Measurements from ENCODE around the gene CYP4F22.
A peak's percentile ranks its signal among the peaks of the same experiment; 100 is the strongest.

Gene CYP4F22

GRCh38 chr19:15538774-15539173 lies 30.4 kb downstream of the CYP4F22 start:
- no peak for DNase-seq

GRCh38 chr19:15539638-15540037 lies 31.3 kb downstream of the CYP4F22 start:
- no peak for DNase-seq

- no peak for DNase-seq
Measured at GRCh38 chr19:15540435-15540834, 32.1 kb downstream of the CYP4F22 start.

- no peak for DNase-seq
Measured at GRCh38 chr19:15544283-15544682, 36.0 kb downstream of the CYP4F22 start.

DNA sequence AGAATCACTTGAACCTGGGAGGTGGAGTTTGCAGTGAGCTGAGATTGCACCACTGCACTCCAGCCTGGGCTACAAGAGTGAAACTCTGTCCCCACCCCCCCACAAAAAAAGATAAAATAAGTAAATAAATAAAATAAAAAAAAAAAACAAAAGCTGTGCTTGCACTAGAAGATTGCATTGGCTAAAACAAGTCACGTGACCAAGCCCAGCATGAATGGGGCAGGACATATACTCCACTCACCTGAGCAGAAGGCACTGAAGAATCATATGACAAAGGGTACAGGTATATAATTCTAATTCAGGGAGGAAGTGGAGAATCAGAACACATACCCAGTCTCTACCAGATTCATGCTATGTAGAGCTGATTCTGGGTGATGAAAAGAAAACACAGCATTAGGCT lies 36.6 kb downstream of the CYP4F22 start:
- no peak for DNase-seq

- no peak for DNase-seq
Measured at GRCh38 chr19:15548648-15549047, 40.3 kb downstream of the CYP4F22 start.

DNA sequence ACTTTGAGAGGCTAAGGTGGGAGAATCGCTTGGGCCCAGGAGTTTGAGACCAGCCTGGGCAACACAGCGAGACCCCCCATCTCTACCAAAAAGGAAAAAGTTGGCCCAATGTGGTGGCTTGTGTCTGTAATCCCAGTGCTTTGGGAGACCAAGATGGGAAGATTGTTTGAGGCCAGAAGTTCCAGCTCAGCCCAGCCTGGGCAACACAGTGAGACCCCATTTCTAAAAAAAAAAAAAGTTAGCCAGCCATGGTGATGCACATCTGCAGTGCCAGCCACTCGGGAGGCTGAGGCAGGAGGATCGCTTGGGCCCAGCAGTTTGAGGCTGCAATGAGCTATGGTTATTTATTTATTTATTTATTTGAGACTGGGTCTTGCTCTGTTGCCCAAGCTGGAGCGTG lies 41.3 kb downstream of the CYP4F22 start:
- no peak for DNase-seq

DNA sequence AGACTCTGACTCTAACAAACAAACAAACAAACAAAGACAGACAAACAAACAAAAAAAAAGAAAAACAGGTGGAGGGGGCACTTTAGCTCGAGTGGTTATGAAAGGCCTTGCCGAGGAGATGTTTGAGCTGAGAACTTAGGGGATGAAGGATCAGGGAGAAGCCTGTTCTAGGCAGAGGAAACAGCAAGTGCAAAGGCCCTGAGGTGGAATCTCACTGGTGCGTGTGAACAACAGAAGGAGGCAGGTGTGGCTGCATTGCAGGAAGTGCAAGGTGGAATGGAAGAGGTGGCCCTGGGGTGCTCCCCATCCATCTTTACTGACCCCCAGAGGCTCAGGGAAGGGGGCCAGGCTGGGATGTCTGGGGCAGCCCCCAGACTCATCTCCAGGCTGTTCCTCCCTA lies 41.9 kb downstream of the CYP4F22 start:
- no peak for DNase-seq

- no peak for DNase-seq
Measured at GRCh38 chr19:15550929-15551292, 42.6 kb downstream of the CYP4F22 start.

DNA sequence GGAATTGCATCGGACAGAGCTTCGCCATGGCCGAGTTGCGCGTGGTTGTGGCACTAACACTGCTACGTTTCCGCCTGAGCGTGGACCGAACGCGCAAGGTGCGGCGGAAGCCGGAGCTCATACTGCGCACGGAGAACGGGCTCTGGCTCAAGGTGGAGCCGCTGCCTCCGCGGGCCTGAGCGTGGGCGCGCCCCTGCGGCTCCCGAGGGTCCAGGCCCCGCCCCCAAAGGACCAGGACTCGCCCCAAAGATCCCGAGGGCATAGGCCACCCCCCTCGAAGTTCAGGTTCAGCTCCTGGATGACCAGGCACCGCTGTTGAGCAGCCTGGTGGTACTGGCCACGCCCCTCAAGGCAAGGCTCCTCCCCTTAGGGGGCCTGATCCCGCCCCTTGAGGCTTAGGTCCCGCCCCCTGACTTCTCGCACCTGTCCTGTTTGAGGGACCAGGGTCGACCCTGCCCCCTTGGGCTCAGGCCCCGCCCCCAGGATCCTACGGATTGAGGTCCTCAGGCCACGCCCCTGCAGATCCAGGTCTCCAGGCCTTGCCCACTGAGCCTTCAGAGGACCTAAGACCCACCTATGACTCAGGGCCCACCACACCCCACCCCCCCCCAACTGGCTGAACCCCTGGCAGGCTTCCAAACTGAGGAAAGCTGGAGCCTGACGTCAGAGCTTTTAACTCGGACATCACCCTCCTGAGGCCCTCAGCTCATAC lies 43.1 kb downstream of the CYP4F22 start:
- DNase-seq, result peak; percentile 39

DNA sequence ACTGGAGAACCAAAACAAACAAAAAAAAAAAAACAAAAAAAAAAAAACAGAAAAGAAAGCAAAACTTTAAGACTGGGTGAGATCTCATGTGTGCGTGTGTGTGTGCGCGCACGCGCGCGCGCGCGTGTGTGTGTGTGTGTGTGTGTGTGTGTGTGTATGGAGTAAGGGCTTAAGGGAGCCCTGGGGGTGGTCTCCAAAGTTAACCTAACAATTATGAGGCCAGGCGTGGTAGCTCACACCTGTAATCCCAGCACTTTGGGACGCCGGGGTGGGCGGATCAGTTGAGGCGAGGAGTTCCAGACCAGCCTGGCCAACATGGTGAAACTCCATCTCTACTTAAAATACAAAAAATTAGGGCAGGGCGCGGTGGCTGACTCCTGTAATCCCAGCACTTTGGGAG lies 46.7 kb downstream of the CYP4F22 start:
- no peak for DNase-seq

- DNase-seq, result peak; percentile 93
Measured at GRCh38 chr19:15555759-15556633, 47.7 kb downstream of the CYP4F22 start.

GRCh38 chr19:15556634-15557181 lies 48.4 kb downstream of the CYP4F22 start:
- DNase-seq, result no peak

DNA sequence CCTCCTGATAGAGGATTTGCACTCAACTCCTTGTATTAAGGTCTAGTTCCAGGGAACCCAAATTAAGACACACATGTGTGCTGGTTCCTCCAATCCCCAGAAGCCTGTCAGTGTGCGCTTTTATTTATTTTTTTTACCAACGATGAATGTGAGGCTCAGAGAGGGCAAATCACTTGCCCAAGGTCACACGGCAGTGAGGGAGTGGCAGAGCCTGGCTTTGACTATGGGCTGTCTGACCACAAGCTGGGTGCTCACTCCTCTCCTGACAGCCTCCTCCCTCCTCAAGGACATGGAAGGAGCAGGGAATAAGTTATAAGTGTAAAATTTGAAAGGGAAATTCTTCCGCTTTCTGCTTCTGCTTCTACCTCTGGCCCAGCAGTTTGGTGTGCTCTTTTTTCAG lies 48.9 kb downstream of the CYP4F22 start:
- DNase-seq, result no peak

- no peak for DNase-seq
Measured at GRCh38 chr19:15562145-15562544, 53.8 kb downstream of the CYP4F22 start.

DNA sequence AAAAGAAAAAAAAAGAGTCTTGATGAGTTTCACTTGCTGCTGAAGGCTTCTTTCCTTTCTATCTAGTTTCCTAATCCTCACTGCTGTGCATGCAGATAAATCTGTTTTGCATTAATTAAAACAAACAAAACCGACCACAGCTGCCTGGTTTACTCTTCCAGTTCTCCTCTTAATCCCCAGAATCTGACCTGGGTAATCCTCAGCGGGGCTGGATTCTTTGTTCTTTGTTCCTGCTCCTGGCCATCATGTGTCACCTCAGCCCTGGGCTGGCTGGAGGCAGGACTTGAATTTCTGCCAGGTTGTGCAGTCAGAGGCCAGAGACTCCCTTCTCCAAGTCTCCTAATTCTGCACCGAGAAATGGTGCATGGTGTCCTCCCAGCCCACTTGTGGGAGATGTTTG lies 54.5 kb downstream of the CYP4F22 start:
- DNase-seq, result no peak

DNA sequence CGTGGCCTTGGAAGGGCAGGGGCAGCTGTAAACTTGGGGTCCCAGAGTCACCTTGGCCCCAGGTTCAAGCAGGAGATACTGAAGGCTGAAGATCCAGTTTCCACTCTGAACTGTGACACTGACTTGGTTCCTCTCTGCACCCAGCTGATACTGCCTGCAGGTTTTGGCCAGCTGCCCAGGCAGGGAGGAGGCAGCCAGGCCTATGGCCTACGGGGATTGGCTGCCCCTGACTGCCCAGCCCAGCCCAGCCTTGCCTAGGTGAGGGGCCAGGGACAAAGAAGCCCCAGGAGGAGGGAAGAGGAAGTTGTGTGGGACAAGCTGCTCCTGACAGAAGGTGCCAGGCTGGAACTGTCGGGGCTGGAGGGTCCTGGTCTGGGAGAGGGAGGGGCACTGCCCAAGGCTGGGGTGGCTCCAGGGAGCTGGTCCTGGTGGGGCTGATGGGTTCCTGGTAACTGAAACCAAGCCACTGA lies 55.0 kb downstream of the CYP4F22 start:
- no peak for DNase-seq

GRCh38 chr19:15563931-15564330 lies 55.6 kb downstream of the CYP4F22 start:
- no peak for DNase-seq

- DNase-seq, result no peak
Measured at GRCh38 chr19:15564534-15565168, 56.3 kb downstream of the CYP4F22 start.

- DNase-seq, result no peak
Measured at GRCh38 chr19:15570420-15570819, 62.1 kb downstream of the CYP4F22 start.

DNA sequence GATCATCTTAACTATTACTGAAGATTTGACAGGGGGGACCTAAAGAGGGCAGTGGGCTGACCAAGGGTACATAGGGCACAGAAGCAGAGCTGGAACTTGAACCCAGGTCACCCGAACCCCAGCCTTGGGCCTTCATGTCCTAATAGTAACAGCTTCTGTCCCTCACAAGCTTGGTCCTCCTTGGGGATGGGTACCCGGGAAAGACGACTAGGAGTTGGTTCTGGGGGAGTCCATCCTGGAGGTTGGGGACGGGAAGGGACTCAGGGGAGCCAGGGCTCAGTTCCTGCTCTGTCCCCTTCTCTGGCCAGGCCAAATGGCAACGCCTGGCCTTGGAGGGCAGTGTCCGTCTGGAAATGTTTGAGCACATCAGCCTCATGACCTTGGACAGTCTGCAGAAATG lies 67.1 kb downstream of the CYP4F22 start:
- DNase-seq, result no peak

DNA sequence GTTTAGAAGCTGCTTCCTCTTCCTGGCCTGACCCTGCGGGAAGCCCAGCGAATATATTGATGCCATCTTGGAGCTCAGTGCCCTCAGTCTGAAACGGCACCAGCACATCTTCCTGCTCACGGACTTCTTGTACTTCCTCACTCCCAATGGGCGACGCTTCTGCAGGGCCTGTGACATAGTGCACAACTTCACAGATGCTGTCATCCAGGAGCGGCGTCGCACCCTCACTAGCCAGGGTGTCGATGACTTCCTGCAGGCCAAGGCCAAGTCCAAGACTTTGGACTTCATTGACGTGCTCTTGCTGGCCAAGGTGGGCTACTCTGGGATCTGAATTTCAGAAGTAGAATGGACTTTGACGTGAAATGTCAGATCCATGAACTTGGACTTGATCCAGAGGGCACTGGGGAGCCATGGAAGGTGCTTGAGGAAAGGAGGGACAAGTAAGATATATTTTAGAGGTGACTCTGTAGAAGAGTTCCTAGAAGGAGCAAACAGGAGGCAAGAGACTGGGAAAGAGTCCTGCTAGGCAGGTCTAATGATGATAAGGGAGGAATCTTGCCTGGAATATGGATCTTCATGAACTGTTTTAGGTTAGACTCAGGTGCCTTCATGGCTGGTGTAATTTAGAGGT lies 68.3 kb downstream of the CYP4F22 start:
- no peak for DNase-seq

DNA sequence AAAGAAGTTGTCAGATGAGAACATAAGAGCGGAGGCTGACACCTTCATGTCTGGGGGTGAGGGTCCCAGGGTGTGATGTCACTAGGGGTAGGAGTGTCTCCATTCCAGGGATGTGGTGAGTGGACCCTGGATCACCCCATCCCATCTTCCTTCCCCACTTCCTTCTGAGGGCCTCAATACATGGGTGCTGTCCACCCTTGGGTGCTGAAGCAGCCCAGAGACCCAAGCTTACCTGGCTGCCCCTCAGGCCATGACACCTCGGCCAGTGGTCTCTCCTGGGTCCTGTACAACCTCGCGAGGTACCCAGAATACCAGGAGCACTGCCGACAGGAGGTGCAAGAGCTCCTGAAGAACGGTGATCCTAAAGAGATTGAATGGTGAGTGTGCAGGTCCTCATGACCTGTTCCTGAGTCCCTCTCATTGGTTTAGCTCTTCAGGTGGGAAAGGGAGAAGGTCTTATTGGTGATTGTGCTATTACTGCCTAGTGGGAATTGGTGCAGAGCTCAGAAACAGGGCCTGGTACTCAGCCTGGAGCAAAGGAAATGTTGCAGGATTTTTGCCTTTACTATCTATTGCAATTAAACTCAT lies 69.0 kb downstream of the CYP4F22 start:
- DNase-seq, result no peak

All from retina (tissue), 1 donor.